Right atrium auricular region (tissue), 2 donors: ENCODE results near the gene L2HGDH. TPM values are rescaled to one million over a fixed set of nuclear protein-coding genes. Genes with fewer than 3 reads are reported as not detected.
"Not testable (repeated sequence)": the region's sequence is repeated elsewhere in the genome, so short reads cannot be mapped to it uniquely, and the experiment has no call there.

Source experiments
- DNase-seq: peaks from one replicate; pipeline ENCODE4 v3.0.0-alpha.2; 2019; ENCODE audit warnings: low spot score
- H3K27ac ChIP-seq, 2 donors: fragments of 200-600 bp; sonication (generic); 1 replicate in 1 of 2; 2 replicates in 1 of 2; pipeline ENCODE4 v1.5.1; 2016 to 2019
- H3K27me3 ChIP-seq, 2 donors: fragments of 200-600 bp; sonication (generic); one replicate each; pipeline versions ENCODE4 v1.5.1 to v1.6.0; 2017 to 2019
- H3K36me3 ChIP-seq: fragments of 200-600 bp; sonication (generic); one replicate; pipeline ENCODE4 v1.5.1; 2016
- H3K4me1 ChIP-seq, 2 donors: fragments of 200-600 bp; sonication (generic); one replicate each; pipeline versions ENCODE4 v1.5.1 to v1.6.0; 2017 to 2019
- H3K4me3 ChIP-seq, 2 donors: fragments of 200-600 bp; sonication (generic); 1 replicate in 1 of 2; 2 replicates in 1 of 2; pipeline ENCODE4 v1.5.1; 2017 to 2019; ENCODE audit warnings: mild to moderate bottlenecking in 1 of 2, moderate library complexity in 1 of 2
- H3K9me3 ChIP-seq, 2 donors: fragments of 200-600 bp; sonication (generic); one replicate each; pipeline ENCODE4 v1.5.1; 2019
- total RNA-seq, 2 donors: library from RNA; depleted of rRNA; stranded (reverse); fragments of >200 nt; gene quantifications; one replicate each; pipeline ENCODE4 v1.1.0, GENCODE V29; 2016
- TF ChIP-seq, protein P1 (sequence below), 2 donors: fragments of 200-600 bp; sonication (generic); IDR thresholded peaks; one replicate each; pipeline ENCODE4 v1.5.1; 2019; ENCODE audit warnings: antibody characterized with exemption in 2 of 2

L2HGDH gene
- total RNA-seq, 2 donors from 2014 or later = 4.0 to 8.3 TPM

- Histone ChIP-seq H3K4me3 (no peak overlapping the region), H3K9me3 (no peaks in the 10 kb centered on the region), H3K4me1 (peaks cover 0 to 12% of the 10 kb centered on the region in 2 donors), H3K36me3 (peaks cover 9% of the 10 kb centered on the region), H3K27me3 (no peaks in the 10 kb centered on the region), H3K27ac (no peak overlapping the region)
- TF ChIP-seq, protein P1, sequence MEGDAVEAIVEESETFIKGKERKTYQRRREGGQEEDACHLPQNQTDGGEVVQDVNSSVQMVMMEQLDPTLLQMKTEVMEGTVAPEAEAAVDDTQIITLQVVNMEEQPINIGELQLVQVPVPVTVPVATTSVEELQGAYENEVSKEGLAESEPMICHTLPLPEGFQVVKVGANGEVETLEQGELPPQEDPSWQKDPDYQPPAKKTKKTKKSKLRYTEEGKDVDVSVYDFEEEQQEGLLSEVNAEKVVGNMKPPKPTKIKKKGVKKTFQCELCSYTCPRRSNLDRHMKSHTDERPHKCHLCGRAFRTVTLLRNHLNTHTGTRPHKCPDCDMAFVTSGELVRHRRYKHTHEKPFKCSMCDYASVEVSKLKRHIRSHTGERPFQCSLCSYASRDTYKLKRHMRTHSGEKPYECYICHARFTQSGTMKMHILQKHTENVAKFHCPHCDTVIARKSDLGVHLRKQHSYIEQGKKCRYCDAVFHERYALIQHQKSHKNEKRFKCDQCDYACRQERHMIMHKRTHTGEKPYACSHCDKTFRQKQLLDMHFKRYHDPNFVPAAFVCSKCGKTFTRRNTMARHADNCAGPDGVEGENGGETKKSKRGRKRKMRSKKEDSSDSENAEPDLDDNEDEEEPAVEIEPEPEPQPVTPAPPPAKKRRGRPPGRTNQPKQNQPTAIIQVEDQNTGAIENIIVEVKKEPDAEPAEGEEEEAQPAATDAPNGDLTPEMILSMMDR (IDR thresholded peaks at IDR 0.05) = no peak
- DNase-seq = no peak
These were observed 7.3 kb upstream of the L2HGDH start for GRCh38 chr14:50319293-50319692.

DNA sequence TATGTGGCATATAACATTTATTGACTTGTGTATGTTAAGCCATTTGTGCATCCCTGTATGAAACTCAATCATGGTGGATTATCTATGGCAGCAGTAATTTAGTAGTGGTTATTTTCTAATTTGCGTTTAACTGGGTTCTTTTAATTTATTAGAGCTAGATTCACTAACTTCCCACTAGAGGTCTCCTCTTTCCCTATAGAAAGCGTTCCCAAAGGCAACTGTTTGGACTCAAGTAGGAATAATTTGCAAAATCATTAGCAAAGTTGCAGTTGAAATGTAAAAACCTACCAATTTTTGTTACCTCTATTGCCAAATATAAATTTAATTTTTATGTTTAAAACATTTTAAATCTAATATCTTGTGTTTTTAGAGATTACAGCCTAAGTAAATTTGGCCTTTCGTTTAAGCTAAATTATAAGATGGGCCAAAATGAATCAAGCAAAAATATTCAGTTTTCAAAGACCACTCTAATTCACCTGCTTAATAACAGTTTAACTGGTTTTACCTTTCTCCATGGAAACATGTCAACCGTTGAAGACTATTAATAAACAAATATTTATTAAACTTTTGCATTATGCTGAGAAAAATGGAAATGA, 6.1 kb upstream of the L2HGDH start:
- TF ChIP-seq, protein P1 (IDR thresholded peaks at IDR 0.05) = peak; percentile 44 to 76
- H3K4me3 ChIP-seq = no peak overlapping the region

DNA sequence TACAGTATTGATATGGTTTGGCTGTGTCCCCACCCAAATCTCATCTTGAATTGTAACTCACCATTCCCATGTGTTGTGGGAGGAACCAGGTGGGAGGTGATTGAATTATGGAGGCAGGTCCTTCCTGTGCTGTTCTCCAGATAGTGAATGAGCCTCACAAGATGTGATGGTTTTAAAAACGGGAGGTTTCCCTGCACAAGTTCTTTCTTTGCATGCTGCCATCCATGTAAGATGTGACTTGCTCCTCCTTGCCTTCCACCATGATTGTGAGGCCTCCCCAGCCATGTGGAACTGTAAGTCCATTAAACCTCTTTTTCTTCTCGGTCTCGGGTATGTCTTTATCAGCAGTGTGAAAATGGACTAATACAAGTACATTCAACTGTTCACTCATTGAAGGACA, 2.1 kb upstream of the L2HGDH start:
- not testable (repeated sequence) for H3K9me3 ChIP-seq, DNase-seq, H3K36me3 ChIP-seq, H3K27ac ChIP-seq, H3K4me3 ChIP-seq, H3K27me3 ChIP-seq
- H3K4me1 ChIP-seq = peaks cover 0 to 22% of the 10 kb centered on the region in 2 donors

More for the DNA sequence above, 6.1 kb upstream of the L2HGDH start:
- no peaks in the 10 kb centered on the region for H3K36me3 ChIP-seq
- no peaks in the 10 kb centered on the region for H3K9me3 ChIP-seq
- H3K27ac ChIP-seq = no peak overlapping the region
- H3K27me3 ChIP-seq = no peaks in the 10 kb centered on the region
- no peak for DNase-seq
- peaks cover 0 to 16% of the 10 kb centered on the region in 2 donors for H3K4me1 ChIP-seq

DNA sequence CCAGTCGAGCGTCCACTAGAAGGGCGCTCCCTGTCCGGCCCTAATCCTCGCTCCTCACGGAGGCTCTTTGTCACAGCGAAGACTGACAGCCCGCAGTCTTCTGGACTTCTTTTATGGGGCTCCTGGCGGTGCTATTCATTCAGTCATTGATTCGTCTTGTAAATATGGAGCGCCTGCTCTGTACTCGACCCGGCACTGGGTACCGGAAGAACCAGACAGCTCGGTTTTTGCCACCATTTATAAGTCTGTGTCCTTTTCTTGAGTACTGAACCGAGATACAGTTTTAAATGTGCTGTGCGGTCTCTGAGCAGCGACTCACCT, 665 bp upstream of the L2HGDH start:
- TF ChIP-seq, protein P1 (IDR thresholded peaks at IDR 0.05) = no peak
- Histone ChIP-seq H3K4me3 (peak overlapping the region; percentile 72 to 77), H3K36me3 (no peaks in the 10 kb centered on the region), H3K9me3 (no peaks in the 10 kb centered on the region), H3K4me1 (peaks cover 0 to 20% of the 10 kb centered on the region in 2 donors), H3K27me3 (no peaks in the 10 kb centered on the region), H3K27ac (peak overlapping the region; percentile 91 to 95)
- DNase-seq = no peak

DNA sequence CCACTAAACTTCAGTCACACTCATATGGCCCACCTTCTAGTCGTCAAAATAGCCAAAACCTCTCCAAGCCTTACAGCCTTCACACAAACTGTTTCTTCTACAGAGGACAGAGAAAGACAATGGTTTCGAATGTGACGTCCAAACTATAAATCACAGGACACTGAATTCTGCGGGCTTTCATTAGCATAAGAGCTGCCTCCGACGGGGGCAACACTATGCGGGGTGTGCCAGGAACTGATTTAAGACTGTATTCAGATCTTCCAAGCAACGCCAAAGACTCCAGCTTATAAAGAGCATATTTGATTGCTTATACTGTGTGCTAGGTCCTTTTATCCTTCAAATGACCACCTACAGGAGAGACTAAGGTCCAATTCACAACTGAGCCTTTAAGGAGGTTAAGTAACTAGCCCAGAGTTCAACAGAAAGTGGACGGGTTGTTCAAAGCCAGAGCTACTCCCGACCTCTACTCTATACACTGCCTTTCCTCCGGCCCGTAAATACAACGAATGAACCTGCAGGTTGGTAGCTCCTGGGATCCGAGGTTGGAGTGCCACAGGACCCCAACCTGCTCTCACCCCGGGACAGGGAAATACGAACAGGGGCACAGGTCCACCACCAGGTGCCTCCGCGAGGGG, 575 bp downstream of the L2HGDH start:
- no peaks in the 10 kb centered on the region for H3K36me3 ChIP-seq
- no peak for DNase-seq
- peaks cover 0 to 17% of the 10 kb centered on the region in 2 donors for H3K4me1 ChIP-seq
- peak overlapping the region; percentile 91 to 95 for H3K27ac ChIP-seq
- H3K4me3 ChIP-seq = peak overlapping the region; percentile 72 to 77
- no peaks in the 10 kb centered on the region for H3K9me3 ChIP-seq
- TF ChIP-seq, protein P1 (IDR thresholded peaks at IDR 0.05) = peak in 1 of 2 donors; percentile 65
- H3K27me3 ChIP-seq = no peaks in the 10 kb centered on the region

DNA sequence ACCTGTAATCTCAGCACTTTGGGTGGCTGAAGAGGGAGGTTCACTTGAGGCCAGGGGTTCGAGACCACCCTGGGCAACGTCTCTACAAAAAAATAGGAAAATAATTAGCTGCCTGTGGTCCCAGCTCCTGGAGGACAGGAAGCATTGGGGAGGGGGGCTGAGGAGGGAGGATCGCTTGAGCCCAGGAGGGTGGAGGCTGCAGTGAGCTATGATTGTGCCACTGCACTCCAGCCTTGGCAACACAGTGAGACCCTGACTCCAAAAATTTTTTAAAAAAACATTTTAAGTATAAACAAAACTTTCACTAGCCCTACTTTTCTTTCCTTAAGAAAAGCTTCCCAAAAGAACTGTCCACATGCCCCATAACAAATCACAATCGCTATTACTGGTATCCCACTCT, 1.6 kb downstream of the L2HGDH start:
- no peak for DNase-seq
- no peaks in the 10 kb centered on the region for H3K27me3 ChIP-seq
- TF ChIP-seq, protein P1 (IDR thresholded peaks at IDR 0.05) = no peak

More for the DNA sequence above, 1.6 kb downstream of the L2HGDH start:
- Histone ChIP-seq H3K4me1 (peaks cover 0 to 17% of the 10 kb centered on the region in 2 donors), H3K9me3 (no peaks in the 10 kb centered on the region), H3K27ac (no peak overlapping the region), H3K36me3 (no peaks in the 10 kb centered on the region), H3K4me3 (no peak overlapping the region)
